Cardiac muscle cell (in vitro differentiated cells and primary cell): ENCODE measurements around the gene RSPH10B2. TPM values are rescaled to one million over a fixed set of nuclear protein-coding genes. Genes with fewer than 3 reads are reported as not detected.

Experiments
- polyA plus RNA-seq: library from polyadenylated mRNA; unstranded; fragments of >200 nt; fragmentation: Nextera tagmentation; extraction: Ambion mirVana; gene quantifications from 2 replicates; pipeline ENCODE4 v1.2.1, GENCODE V29; 2016
- total RNA-seq: library from RNA; depleted of rRNA; stranded (reverse); fragments of >200 nt; gene quantifications from 2 replicates; pipeline ENCODE4 v1.2.3, GENCODE V29; 2016

Gene RSPH10B2
- total and polyA plus RNA-seq, 2 experiments from 2014 or later: 0.69 TPM; not detected in 1

Other genes starting within 250 kb of the RSPH10B2 start
- 0.07 and 0.24 TPM in 2 replicates for gene GRID2IP, start 202.6 kb upstream of the RSPH10B2 start, total RNA-seq
- 0.06 and 0.11 TPM in 2 replicates for gene GRID2IP, start 202.6 kb upstream of the RSPH10B2 start, polyA plus RNA-seq
- 51.7 and 81.3 TPM in 2 replicates for gene ZDHHC4, start 176.6 kb upstream of the RSPH10B2 start, total RNA-seq
- 108 and 110 TPM in 2 replicates for gene ZDHHC4, start 176.6 kb upstream of the RSPH10B2 start, polyA plus RNA-seq
- 28.5 and 37.8 TPM in 2 replicates for gene INTS15, start 164.1 kb upstream of the RSPH10B2 start, total RNA-seq
- gene INTS15, start 164.1 kb upstream of the RSPH10B2 start, polyA plus RNA-seq: 25.9 and 27.0 TPM in 2 replicates
- 31.3 and 32.2 TPM in 2 replicates for gene ZNF853, start 138.5 kb upstream of the RSPH10B2 start, total RNA-seq
- 16.8 and 20.8 TPM in 2 replicates for gene ZNF853, start 138.5 kb upstream of the RSPH10B2 start, polyA plus RNA-seq
- 21.3 and 40.6 TPM in 2 replicates for gene ZNF316, start 116.8 kb upstream of the RSPH10B2 start, total RNA-seq
- 24.9 and 26.6 TPM in 2 replicates for gene ZNF316, start 116.8 kb upstream of the RSPH10B2 start, polyA plus RNA-seq
- gene ZNF12, start 47.2 kb upstream of the RSPH10B2 start, total RNA-seq: 24.1 and 31.6 TPM in 2 replicates
- gene ZNF12, start 47.2 kb upstream of the RSPH10B2 start, polyA plus RNA-seq: 16.8 and 31.5 TPM in 2 replicates
- gene CCZ1B, start 72.2 kb downstream of the RSPH10B2 start, total RNA-seq: 19.8 and 26.6 TPM in 2 replicates
- gene CCZ1B, start 72.2 kb downstream of the RSPH10B2 start, polyA plus RNA-seq: 32.9 and 36.5 TPM in 2 replicates